K562 (cell line): ENCODE measurements around the gene BOLA2.
"Not testable (repeated sequence)": the region's sequence is repeated elsewhere in the genome, so short reads cannot be mapped to it uniquely, and the experiment has no call there.

ENCODE experiments used
- CBX1 ChIP-seq: sonication (generic); IDR thresholded peaks from 2 replicates; pipeline ENCODE4 v1.6.1; 2016; ENCODE audit warnings: antibody characterized with exemption, low read depth, mild to moderate bottlenecking
- CTCF ChIP-seq, 3 experiments: IDR thresholded peaks in 2 of 3; conservative IDR thresholded peaks in 1 of 3; 2 replicates each; pipeline ENCODE4 v1.5.1; 2011 to 2012; ENCODE audit warnings: low read length in 3 of 3, mild to moderate bottlenecking in 3 of 3, control low read depth in 2 of 3, improper control_type of control experiment in 1 of 3, inconsistent platforms in 1 of 3, low read depth in 1 of 3, mixed read lengths in 1 of 3, moderate library complexity in 1 of 3; ENCODE audit not compliant: insufficient read depth in 2 of 3
- POLR2A ChIP-seq: fragments of 450-650 bp; conservative IDR thresholded peaks from 2 replicates; pipeline ENCODE4 v1.6.1; 2016
- SMC3 ChIP-seq: conservative IDR thresholded peaks from 2 replicates; pipeline ENCODE4 v1.6.1; 2011; ENCODE audit warnings: low read depth, low read length, improper control_type of control experiment; ENCODE audit not compliant: insufficient read depth
- SPI1 ChIP-seq: IDR thresholded peaks from 2 replicates; pipeline ENCODE4 v1.6.1; 2011; ENCODE audit warnings: low read depth, low read length, control low read depth, borderline replicate concordance
- XRCC3 ChIP-seq: fragments of 450-650 bp; IDR thresholded peaks from 2 replicates; pipeline ENCODE4 v1.6.1; 2017; ENCODE audit warnings: mild to moderate bottlenecking, moderate library complexity

GRCh38 chr16:29423587-29423986 is 30.6 kb downstream of the BOLA2 start:
- not testable (repeated sequence) for TF ChIP-seq SMC3; CBX1; XRCC3; SPI1; POLR2A; CTCF (IDR thresholded peaks at IDR 0.05 in 2 of 3, conservative IDR thresholded peaks at IDR 0.05 in 1 of 3; ENCODE audit: insufficient read depth in 2 of 3, low read depth in 1 of 3, low read length in 3 of 3)
